ENCODE data around the gene ERCC6L2. TPM values are rescaled to one million over a fixed set of nuclear protein-coding genes. Genes with fewer than 3 reads are reported as not detected.

Gene ERCC6L2
- total RNA-seq, 4 donors from 2014 or later = 82.0 to 128 (median 108) TPM

DNA sequence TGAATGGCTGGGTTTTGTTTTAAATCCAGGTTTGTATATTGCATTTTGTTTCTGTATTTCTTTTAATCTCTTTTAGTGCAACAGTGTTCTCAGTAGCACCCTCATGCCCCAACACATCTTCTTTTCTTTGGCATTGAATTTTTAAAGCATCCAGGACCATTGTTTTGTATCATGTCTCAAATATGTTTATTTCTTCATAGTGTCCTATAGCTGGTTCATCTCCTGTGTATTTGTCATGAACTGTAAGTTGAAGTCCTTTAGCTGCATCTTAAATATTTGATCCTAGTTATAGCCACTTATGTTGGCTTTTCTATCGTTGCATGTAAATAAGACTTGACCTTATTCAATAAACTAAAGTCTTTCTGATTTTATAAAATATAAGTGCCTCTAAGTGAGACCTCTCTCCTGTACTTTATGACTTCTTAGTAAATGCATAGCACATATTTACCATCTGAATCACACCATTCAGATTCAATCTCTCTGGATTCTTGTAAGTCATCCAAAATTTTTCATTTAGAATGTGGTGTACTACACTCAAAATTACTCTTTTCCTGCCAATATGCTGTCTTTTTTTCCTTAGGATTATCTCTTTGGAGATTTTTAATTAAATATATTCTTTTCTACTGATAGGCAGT lies 21.0 kb upstream of the ERCC6L2 start:
- DNase-seq (ENCODE audit: low spot score in 2 of 2) = no peak
- Histone ChIP-seq H3K27ac (no peak overlapping the region), H3K36me3 (peaks cover 0 to 5% (median 0%) of the 10 kb centered on the region in 3 donors), H3K27me3 (no peaks in the 10 kb centered on the region), H3K4me1 (peaks cover 0 to 21% (median 0%) of the 10 kb centered on the region in 4 donors), H3K9me3 (no peaks in the 10 kb centered on the region), H3K4me3 (no peak overlapping the region)
- 33 to 36% methylated on average over 1 of the region's 1 CpG for WGBS, 2 donors
- TF ChIP-seq EP300 (IDR thresholded peaks at IDR 0.05) = no peak
- TF ChIP-seq POLR2A (IDR thresholded peaks at IDR 0.05) = no peak
- TF ChIP-seq, protein P1, sequence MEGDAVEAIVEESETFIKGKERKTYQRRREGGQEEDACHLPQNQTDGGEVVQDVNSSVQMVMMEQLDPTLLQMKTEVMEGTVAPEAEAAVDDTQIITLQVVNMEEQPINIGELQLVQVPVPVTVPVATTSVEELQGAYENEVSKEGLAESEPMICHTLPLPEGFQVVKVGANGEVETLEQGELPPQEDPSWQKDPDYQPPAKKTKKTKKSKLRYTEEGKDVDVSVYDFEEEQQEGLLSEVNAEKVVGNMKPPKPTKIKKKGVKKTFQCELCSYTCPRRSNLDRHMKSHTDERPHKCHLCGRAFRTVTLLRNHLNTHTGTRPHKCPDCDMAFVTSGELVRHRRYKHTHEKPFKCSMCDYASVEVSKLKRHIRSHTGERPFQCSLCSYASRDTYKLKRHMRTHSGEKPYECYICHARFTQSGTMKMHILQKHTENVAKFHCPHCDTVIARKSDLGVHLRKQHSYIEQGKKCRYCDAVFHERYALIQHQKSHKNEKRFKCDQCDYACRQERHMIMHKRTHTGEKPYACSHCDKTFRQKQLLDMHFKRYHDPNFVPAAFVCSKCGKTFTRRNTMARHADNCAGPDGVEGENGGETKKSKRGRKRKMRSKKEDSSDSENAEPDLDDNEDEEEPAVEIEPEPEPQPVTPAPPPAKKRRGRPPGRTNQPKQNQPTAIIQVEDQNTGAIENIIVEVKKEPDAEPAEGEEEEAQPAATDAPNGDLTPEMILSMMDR (IDR thresholded peaks at IDR 0.05) = no peak

DNA sequence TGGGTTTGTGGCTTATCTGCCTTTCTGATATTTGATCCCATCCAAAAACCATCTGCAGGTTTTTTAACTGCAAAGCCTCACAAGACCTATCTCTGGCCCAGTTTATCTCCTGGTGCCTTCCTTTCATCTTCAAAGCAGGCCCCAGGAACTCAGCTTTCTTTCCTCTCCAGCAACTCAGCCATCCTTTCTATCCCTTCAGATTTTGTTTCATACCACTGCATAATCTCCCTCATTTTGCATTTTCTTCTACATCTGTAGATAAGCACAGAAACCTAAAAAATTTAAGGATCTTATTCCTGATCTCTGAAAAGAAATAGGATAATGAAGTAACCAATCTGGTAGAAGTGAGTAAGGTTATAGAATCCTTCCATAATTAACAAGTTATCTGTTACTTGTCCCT lies 19.5 kb upstream of the ERCC6L2 start:
- TF ChIP-seq, protein P1 (IDR thresholded peaks at IDR 0.05) = no peak
- no peak for TF ChIP-seq EP300 (IDR thresholded peaks at IDR 0.05)
- TF ChIP-seq POLR2A (IDR thresholded peaks at IDR 0.05) = no peak
- Histone ChIP-seq H3K36me3 (no peaks in the 10 kb centered on the region), H3K27ac (no peak overlapping the region), H3K27me3 (no peaks in the 10 kb centered on the region), H3K9me3 (no peaks in the 10 kb centered on the region), H3K4me3 (no peak overlapping the region), H3K4me1 (peaks cover 0 to 21% (median 0%) of the 10 kb centered on the region in 4 donors)
- no peak for DNase-seq (ENCODE audit: low spot score in 2 of 2)

DNA sequence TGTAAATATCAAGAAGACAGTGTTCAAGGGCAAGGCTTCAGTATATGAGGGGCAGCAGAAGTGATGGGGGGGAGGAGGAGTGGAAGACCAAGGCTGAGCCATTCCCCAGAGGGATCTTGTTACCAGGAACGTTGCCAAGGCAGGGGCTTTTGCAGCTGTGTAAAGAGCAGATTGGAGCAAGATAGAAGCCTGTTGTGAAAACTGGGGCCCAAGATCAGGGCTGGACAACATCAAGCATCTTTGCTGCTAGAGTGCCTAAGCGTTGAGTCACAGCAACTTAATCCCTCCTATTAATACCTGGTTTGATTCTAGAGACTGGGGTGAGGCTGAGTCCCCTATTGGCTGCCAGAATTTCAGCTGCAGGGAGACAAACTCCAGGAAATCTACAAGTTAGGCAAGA lies 18.4 kb upstream of the ERCC6L2 start:
- Histone ChIP-seq H3K4me1 (peaks cover 0 to 14% (median 0%) of the 10 kb centered on the region in 4 donors), H3K36me3 (peaks cover 0 to 2% (median 0%) of the 10 kb centered on the region in 3 donors), H3K4me3 (no peak overlapping the region), H3K27ac (no peak overlapping the region), H3K9me3 (peaks cover 0 to 7% (median 0%) of the 10 kb centered on the region in 4 donors), H3K27me3 (no peaks in the 10 kb centered on the region)
- no peak for DNase-seq (ENCODE audit: low spot score in 2 of 2)
- TF ChIP-seq POLR2A (IDR thresholded peaks at IDR 0.05) (no peak), EP300 (IDR thresholded peaks at IDR 0.05) (no peak)
- TF ChIP-seq, protein P1 (IDR thresholded peaks at IDR 0.05) = no peak
- 34 to 44% methylated on average over 2 of the region's 2 CpGs for WGBS, 2 donors

DNA sequence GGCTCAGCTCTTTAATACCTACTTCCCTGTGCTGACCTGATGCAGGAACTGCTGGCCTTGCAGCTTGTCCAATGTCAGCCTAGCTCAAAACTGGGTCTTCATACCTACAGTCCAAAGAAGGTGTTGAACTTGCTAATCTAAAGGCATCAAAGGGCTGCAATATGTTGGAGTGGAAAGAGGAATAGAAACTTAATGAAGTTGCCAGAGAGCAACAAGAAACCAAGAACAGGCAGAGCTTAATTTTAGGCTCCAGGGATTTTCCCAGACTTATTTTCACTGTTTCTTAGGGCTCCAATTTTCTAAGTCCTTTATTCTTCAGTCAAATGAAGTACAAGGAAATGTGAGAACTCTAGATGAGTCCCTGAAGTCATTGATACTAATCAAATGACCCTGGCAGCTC lies 17.6 kb upstream of the ERCC6L2 start:
- Histone ChIP-seq H3K4me1 (peaks cover 0 to 8% (median 0%) of the 10 kb centered on the region in 4 donors), H3K27me3 (no peaks in the 10 kb centered on the region), H3K27ac (no peak overlapping the region), H3K4me3 (no peak overlapping the region), H3K9me3 (peaks cover 0 to 15% (median 0%) of the 10 kb centered on the region in 4 donors), H3K36me3 (peaks cover 0 to 8% (median 0%) of the 10 kb centered on the region in 3 donors)
- no peak for DNase-seq (ENCODE audit: low spot score in 2 of 2)
- TF ChIP-seq POLR2A (IDR thresholded peaks at IDR 0.05) (no peak), EP300 (IDR thresholded peaks at IDR 0.05) (no peak)
- TF ChIP-seq, protein P1 (IDR thresholded peaks at IDR 0.05) = no peak

DNA sequence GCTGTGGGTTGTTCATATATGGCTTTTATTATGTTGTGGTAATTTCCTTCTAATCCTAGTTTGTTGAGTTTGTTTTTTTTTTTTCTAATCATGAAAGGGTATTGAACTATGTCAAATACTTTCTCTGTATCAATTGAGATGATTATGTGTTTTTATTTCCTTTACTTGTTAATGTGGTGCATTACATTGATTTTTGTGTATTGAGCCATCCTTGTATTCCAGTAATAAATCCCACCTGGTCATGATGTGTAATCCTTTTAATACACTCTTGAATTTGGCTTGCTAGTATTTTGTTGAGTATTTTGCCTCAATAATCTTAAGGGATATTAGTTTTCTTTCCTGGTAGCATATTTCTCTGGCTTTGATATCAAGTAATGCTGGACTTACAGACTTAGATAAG lies 13.1 kb upstream of the ERCC6L2 start:
- Histone ChIP-seq H3K4me1 (no peaks in the 10 kb centered on the region), H3K4me3 (no peak overlapping the region), H3K27me3 (no peaks in the 10 kb centered on the region), H3K9me3 (peaks cover 0 to 18% (median 0%) of the 10 kb centered on the region in 4 donors), H3K36me3 (peaks cover 0 to 8% (median 0%) of the 10 kb centered on the region in 3 donors), H3K27ac (no peak overlapping the region)
- no peak for DNase-seq (ENCODE audit: low spot score in 2 of 2)
- TF ChIP-seq POLR2A (IDR thresholded peaks at IDR 0.05) = no peak

Measured in tibial nerve (tissue), 4 donors.